SK-N-MC (cell line): Measurements from ENCODE around the gene EPB41L4A.

Source experiments
- EZH2 ChIP-seq: fragments of 200-600 bp; sonication (generic); IDR thresholded peaks from one replicate; pipeline ENCODE4 v1.6.1; 2017; ENCODE audit warnings: antibody characterized with exemption
- FOXP2 ChIP-seq: optimal IDR thresholded peaks from 2 replicates; pipeline ENCODE3; 2011; ENCODE audit warnings: mild to moderate bottlenecking, moderate library complexity; ENCODE audit not compliant: insufficient read depth; ENCODE audit errors: extremely low read length, control extremely low read depth
- POLR2AphosphoS5 ChIP-seq: IDR thresholded peaks from 2 replicates; pipeline ENCODE4 v1.6.1; 2012; ENCODE audit warnings: mild to moderate bottlenecking, low read depth, low read length, borderline replicate concordance

- no peak for TF ChIP-seq EZH2
- no peak for TF ChIP-seq POLR2AphosphoS5
- no peak for TF ChIP-seq FOXP2
Observed at GRCh38 chr5:112195924-112196323, 223.2 kb downstream of the EPB41L4A start.
